NT2/D1 (cell line): Measurements from ENCODE around the gene SLC6A16.

Source experiments
- SUZ12 ChIP-seq: IDR thresholded peaks from 2 replicates; pipeline ENCODE4 v1.6.1; 2011; ENCODE audit not compliant: insufficient read length, insufficient read depth; ENCODE audit errors: extremely low read depth
- YY1 ChIP-seq: IDR thresholded peaks from 2 replicates; pipeline ENCODE4 v1.6.1; 2011; ENCODE audit not compliant: insufficient read length, insufficient read depth

DNA sequence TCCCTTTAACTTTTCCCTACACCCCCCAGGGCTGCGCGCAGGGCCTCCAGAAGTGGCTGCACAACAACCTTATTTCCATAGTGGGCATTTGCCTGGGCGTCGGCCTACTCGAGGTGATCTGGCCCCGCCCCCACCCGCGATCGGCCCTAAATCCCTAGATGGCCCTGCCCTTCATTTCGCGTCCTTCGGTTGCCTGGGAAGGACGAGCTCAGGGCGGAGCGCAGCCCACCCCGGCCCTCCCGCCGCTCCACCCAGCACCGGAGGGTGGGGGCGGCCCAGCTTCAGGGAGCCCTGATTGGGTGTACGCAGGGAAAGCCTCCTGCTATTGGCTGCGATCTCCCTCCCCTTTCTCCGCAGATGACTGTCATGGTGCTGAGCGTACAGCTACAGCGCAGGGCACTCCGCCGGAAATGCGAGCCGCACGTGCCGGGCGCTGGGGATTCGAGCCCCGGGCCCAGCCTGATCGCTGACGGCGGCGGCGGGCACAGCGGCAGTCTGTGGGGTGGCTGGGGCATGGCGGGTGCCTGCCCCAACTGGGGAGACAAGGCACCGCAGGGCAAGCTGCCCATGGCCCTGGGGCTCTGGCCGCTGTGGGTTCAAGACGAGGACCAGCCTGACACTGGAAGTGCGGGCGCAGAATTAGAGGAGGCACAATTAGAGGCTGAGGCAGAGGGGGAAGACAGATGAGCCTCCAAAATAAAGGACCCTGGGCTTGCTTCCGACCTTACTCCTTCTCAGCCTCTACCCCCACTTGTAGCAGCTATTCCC lies 14.5 kb upstream of the SLC6A16 start:
- TF ChIP-seq YY1 (no peak), SUZ12 (no peak)
